ENCODE results near the gene EHF. TPM values are rescaled to one million over a fixed set of nuclear protein-coding genes. Genes with fewer than 3 reads are reported as not detected.

Gene EHF
- total RNA-seq, 1 donor from 2014 or later = 22.7 TPM

GRCh38 chr11:34653031-34653430 lies 32.1 kb downstream of the EHF start:
- TF ChIP-seq, protein P1, sequence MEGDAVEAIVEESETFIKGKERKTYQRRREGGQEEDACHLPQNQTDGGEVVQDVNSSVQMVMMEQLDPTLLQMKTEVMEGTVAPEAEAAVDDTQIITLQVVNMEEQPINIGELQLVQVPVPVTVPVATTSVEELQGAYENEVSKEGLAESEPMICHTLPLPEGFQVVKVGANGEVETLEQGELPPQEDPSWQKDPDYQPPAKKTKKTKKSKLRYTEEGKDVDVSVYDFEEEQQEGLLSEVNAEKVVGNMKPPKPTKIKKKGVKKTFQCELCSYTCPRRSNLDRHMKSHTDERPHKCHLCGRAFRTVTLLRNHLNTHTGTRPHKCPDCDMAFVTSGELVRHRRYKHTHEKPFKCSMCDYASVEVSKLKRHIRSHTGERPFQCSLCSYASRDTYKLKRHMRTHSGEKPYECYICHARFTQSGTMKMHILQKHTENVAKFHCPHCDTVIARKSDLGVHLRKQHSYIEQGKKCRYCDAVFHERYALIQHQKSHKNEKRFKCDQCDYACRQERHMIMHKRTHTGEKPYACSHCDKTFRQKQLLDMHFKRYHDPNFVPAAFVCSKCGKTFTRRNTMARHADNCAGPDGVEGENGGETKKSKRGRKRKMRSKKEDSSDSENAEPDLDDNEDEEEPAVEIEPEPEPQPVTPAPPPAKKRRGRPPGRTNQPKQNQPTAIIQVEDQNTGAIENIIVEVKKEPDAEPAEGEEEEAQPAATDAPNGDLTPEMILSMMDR (conservative IDR thresholded peaks at IDR 0.05; ENCODE audit: low read depth, low read length) = no peak
- no peak overlapping the region for H3K4me3 ChIP-seq (ENCODE audit: low read depth, low read length)
- no peak for DNase-seq (ENCODE audit: low read depth)

DNA sequence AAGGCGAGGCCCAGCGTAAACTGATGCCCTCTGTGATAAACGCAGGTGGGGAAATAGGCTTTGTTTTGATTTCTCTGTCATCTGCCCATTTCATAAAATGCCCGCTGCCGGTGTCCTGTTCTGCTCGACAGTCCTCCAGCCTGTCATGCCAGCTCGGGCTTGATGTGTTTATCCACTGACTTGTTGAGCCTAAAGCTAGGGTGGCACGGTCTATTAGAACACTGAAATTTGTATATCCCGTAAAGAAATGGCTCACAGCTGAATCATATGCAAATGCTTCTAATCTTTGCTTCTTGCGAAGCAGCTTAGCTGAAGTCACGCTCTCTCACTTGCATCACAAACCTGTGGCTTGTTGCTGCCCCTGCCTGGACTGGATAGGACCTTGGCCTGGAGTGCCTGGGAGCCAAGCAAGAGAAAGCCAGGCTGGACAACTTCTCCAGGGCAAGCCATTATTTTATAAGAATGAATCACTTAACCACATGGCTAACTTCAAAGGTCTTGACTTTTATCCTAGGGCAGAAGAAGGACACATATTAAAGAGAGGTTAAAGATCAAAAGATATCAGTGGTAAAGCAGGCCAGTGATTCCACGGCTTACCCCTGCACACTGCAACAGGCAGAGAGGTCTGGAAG lies 33.1 kb downstream of the EHF start:
- no peak overlapping the region for H3K4me3 ChIP-seq (ENCODE audit: low read depth, low read length)
- TF ChIP-seq, protein P1 (conservative IDR thresholded peaks at IDR 0.05; ENCODE audit: low read depth, low read length) = peak; percentile 37
- DNase-seq (ENCODE audit: low read depth) = peak; percentile 94

DNA sequence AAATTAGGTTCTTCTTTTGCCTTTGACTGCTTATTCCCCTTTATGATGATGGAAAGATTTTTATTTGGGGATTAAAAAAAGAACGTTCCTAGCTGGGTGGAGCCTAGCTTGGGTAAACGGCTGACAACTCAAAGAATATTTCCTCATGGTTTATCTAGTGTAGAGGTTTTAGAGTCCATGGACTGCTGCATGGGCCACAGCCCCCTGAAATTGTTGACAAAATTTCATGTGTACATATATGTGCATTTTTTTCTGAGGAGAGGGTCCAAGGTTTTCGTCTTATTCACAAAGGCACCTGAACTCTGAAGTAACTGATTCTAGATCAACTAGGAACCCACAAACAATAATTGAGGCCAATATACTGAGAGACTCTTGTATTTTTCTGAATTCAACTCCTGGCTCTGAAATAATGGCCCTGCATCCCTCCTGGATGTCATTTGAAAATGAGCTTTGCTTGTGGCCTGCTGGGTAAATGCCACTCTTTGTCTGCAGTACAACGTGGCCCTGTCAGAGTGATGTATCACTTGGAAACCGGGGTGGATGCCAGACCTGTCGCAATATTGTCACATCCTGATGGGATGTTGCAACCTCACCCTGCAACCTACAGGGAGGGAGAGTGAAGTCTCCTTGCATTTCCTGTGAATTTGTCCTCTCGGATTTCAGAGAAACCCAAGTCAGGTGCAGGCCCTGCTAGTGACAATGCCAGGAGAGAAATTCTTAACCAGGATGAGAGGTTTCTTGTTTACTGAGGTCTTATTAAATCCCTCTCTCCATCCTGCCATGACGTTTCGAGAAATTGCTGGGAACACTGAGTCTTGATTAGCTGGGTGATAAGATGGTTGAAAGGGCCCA lies 33.8 kb downstream of the EHF start:
- no peak for DNase-seq (ENCODE audit: low read depth)
- no peak overlapping the region for H3K4me3 ChIP-seq (ENCODE audit: low read depth, low read length)
- TF ChIP-seq, protein P1 (conservative IDR thresholded peaks at IDR 0.05; ENCODE audit: low read depth, low read length) = no peak

DNA sequence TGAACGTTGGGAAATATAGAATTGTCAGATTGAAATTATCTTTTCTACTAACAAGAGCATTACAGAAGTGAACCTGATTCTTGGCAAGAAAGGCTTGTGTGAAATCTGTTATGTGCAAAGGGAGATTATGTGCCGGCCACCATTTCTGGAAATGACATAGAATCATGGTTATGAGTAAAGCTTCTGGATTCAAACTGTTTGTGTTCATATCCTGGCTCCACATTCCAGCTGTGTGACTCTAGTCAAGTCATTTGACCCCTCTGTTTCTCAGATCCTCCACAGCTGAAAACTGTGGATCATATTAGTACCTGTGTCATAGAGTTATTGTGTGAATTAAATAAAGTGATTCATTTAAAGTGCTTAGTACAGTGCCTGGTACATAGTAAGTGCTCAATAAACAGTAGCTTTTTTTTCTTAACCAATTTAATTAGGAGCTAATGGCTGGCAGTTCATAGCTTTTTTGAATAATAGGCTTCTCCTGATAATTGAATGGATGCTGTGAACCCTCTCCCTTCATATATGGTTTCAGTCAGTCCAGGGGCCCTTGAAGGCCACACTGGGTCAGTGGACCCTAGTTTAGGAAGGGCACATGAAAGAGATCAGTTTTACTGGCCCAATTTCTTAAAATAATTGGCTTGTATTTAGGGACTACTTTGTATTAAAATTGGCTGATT lies 34.6 kb downstream of the EHF start:
- DNase-seq (ENCODE audit: low read depth) = no peak
- TF ChIP-seq, protein P1 (conservative IDR thresholded peaks at IDR 0.05; ENCODE audit: low read depth, low read length) = no peak
- no peak overlapping the region for H3K4me3 ChIP-seq (ENCODE audit: low read depth, low read length)

GRCh38 chr11:34656062-34656720 lies 35.3 kb downstream of the EHF start:
- TF ChIP-seq, protein P1 (conservative IDR thresholded peaks at IDR 0.05; ENCODE audit: low read depth, low read length) = no peak
- no peak overlapping the region for H3K4me3 ChIP-seq (ENCODE audit: low read depth, low read length)
- DNase-seq (ENCODE audit: low read depth) = no peak

- DNase-seq (ENCODE audit: low read depth) = no peak
- TF ChIP-seq, protein P1 (conservative IDR thresholded peaks at IDR 0.05; ENCODE audit: low read depth, low read length) = no peak
- no peak overlapping the region for H3K4me3 ChIP-seq (ENCODE audit: low read depth, low read length)
Observed at GRCh38 chr11:34658071-34659015, 37.5 kb downstream of the EHF start.
